Glutamatergic neuron (in vitro differentiated cells): Measurements from ENCODE around the gene USP24. TPM values are rescaled to one million over a fixed set of nuclear protein-coding genes. Genes with fewer than 3 reads are reported as not detected.
"Not testable (repeated sequence)": the region's sequence is repeated elsewhere in the genome, so short reads cannot be mapped to it uniquely, and the experiment has no call there.

Source experiments
- DNase-seq: peaks from one replicate; pipeline ENCODE4 v3.0.0; 2022
- H3K27ac Mint-ChIP-seq: one replicate; pipeline ENCODE4 v1.8.0; 2020; ENCODE audit warnings: mild to moderate bottlenecking, mixed read lengths, inconsistent platforms; ENCODE audit not compliant: unreplicated experiment
- H3K27me3 Mint-ChIP-seq: one replicate; pipeline ENCODE4 v1.8.0; 2020; ENCODE audit warnings: mild to moderate bottlenecking, moderate library complexity, mixed read lengths, inconsistent platforms; ENCODE audit not compliant: unreplicated experiment
- H3K36me3 Mint-ChIP-seq: one replicate; pipeline ENCODE4 v1.8.0; 2020; ENCODE audit warnings: mild to moderate bottlenecking, mixed read lengths, inconsistent platforms; ENCODE audit not compliant: unreplicated experiment
- H3K4me1 Mint-ChIP-seq: one replicate; pipeline ENCODE4 v1.8.0; 2020; ENCODE audit warnings: mild to moderate bottlenecking, low read depth, mixed read lengths, inconsistent platforms; ENCODE audit not compliant: unreplicated experiment
- H3K4me3 Mint-ChIP-seq: one replicate; pipeline ENCODE4 v1.8.0; 2020; ENCODE audit warnings: mild to moderate bottlenecking, mixed read lengths, inconsistent platforms; ENCODE audit not compliant: unreplicated experiment
- H3K9me3 Mint-ChIP-seq: one replicate; pipeline ENCODE4 v1.8.0; 2020; ENCODE audit warnings: mild to moderate bottlenecking, moderate library complexity, mixed read lengths, inconsistent platforms; ENCODE audit not compliant: unreplicated experiment
- CTCF ChIP-seq: fragments of 200-600 bp; sonication (generic); IDR thresholded peaks from one replicate; pipeline ENCODE4 v1.5.0; 2021; ENCODE audit not compliant: partially characterized antibody, unreplicated experiment
- total RNA-seq: library from RNA; stranded (reverse); fragmentation: NEBNext Ultra II Directional; extraction: Animal tissue kit (Norgen Biotek cat#: 25700); gene quantifications from one replicate; pipeline ENCODE4 v1.2.1, GENCODE V29; 2021; ENCODE audit not compliant: unreplicated experiment

Gene USP24
- total RNA-seq, 1 donor from 2014 or later, result 54.6 TPM

GRCh38 chr1:55209247-55209646 is 5.9 kb downstream of the USP24 start:
- no peak for TF ChIP-seq CTCF
- Mint-ChIP-seq H3K27me3 (no peaks in the 10 kb centered on the region), H3K4me1 (peaks cover 23% of the 10 kb centered on the region), H3K27ac (no peak overlapping the region), H3K9me3 (peaks cover 2% of the 10 kb centered on the region), H3K4me3 (no peak overlapping the region), H3K36me3 (no peaks in the 10 kb centered on the region)
- no peak for DNase-seq

- TF ChIP-seq CTCF, result no peak
- peaks cover 2% of the 10 kb centered on the region for H3K9me3 Mint-ChIP-seq
- H3K4me1 Mint-ChIP-seq, result peaks cover 10% of the 10 kb centered on the region
- DNase-seq, result no peak
- no peaks in the 10 kb centered on the region for H3K36me3 Mint-ChIP-seq
- H3K27ac Mint-ChIP-seq, result no peak overlapping the region
- H3K27me3 Mint-ChIP-seq, result no peaks in the 10 kb centered on the region
- H3K4me3 Mint-ChIP-seq, result no peak overlapping the region
Measured at GRCh38 chr1:55206210-55206609, 9.0 kb downstream of the USP24 start.

- no peak for DNase-seq
- H3K9me3 Mint-ChIP-seq, result no peaks in the 10 kb centered on the region
- TF ChIP-seq CTCF, result no peak
- H3K4me1 Mint-ChIP-seq, result peaks cover 4% of the 10 kb centered on the region
- no peaks in the 10 kb centered on the region for H3K27me3 Mint-ChIP-seq
- H3K27ac Mint-ChIP-seq, result no peak overlapping the region
- H3K36me3 Mint-ChIP-seq, result no peaks in the 10 kb centered on the region
- H3K4me3 Mint-ChIP-seq, result no peak overlapping the region
Measured at GRCh38 chr1:55204997-55205396, 10.2 kb downstream of the USP24 start.

- H3K27ac Mint-ChIP-seq, result no peak overlapping the region
- H3K9me3 Mint-ChIP-seq, result no peaks in the 10 kb centered on the region
- no peak overlapping the region for H3K4me3 Mint-ChIP-seq
- DNase-seq, result no peak
- peaks cover 4% of the 10 kb centered on the region for H3K4me1 Mint-ChIP-seq
- H3K27me3 Mint-ChIP-seq, result no peaks in the 10 kb centered on the region
- peaks cover 12% of the 10 kb centered on the region for H3K36me3 Mint-ChIP-seq
- no peak for TF ChIP-seq CTCF
Measured at GRCh38 chr1:55203064-55203463, 12.1 kb downstream of the USP24 start.

GRCh38 chr1:55200667-55201066 is 14.5 kb downstream of the USP24 start:
- no peaks in the 10 kb centered on the region for H3K9me3 Mint-ChIP-seq
- no peak for DNase-seq
- no peaks in the 10 kb centered on the region for H3K27me3 Mint-ChIP-seq
- no peak overlapping the region for H3K27ac Mint-ChIP-seq
- H3K36me3 Mint-ChIP-seq, result peaks cover 12% of the 10 kb centered on the region
- H3K4me1 Mint-ChIP-seq, result peaks cover 4% of the 10 kb centered on the region
- H3K4me3 Mint-ChIP-seq, result no peak overlapping the region
- no peak for TF ChIP-seq CTCF

GRCh38 chr1:55199735-55200134 is 15.4 kb downstream of the USP24 start:
- H3K27ac Mint-ChIP-seq, result not testable (repeated sequence)

More at GRCh38 chr1:55199735-55200134, 15.4 kb downstream of the USP24 start:
- H3K9me3 Mint-ChIP-seq, H3K4me1 Mint-ChIP-seq, DNase-seq, H3K4me3 Mint-ChIP-seq, H3K27me3 Mint-ChIP-seq: not testable (repeated sequence)
- H3K36me3 Mint-ChIP-seq, result peaks cover 12% of the 10 kb centered on the region
